ENCODE data around the gene PRR33.

GRCh38 chr11:1928470-1928890 is 36.8 kb upstream of the PRR33 start:
- no peak for TF ChIP-seq BRD9 (IDR thresholded peaks at IDR 0.05; ENCODE audit: low read depth, partially characterized antibody)
- no peak for TF ChIP-seq CTCF (IDR thresholded peaks at IDR 0.05 in 2 of 3, conservative IDR thresholded peaks at IDR 0.05 in 1 of 3; ENCODE audit: insufficient read depth in 2 of 3, low read depth in 1 of 3, low read length in 3 of 3)
- no peak for TF ChIP-seq RFX5 (IDR thresholded peaks at IDR 0.05; ENCODE audit: low read depth, low read length)

Measured in K562 (cell line).